ENCODE measurements around the gene ARF3. TPM values are rescaled to one million over a fixed set of nuclear protein-coding genes. Genes with fewer than 3 reads are reported as not detected.

Gene ARF3
- total and polyA plus RNA-seq, 2 of the 13 experiments (the other 11 are each of a cell fraction or from before 2014, with no cell fraction given): 53.8 to 57.9 TPM

GRCh38 chr12:48903363-48903981 is 53.8 kb downstream of the ARF3 start (continued):
- TF ChIP-seq NBN (conservative IDR thresholded peaks at IDR 0.05) (no peak), KAT2B (IDR thresholded peaks at IDR 0.05; ENCODE audit: borderline replicate concordance, low read depth, low read length) (no peak), SMARCE1 (IDR thresholded peaks at IDR 0.05; ENCODE audit: borderline replicate concordance) (no peak), KMT2B (CRISPR knock-in tag; IDR thresholded peaks at IDR 0.05) (no peak), DR1 (CRISPR knock-in tag; IDR thresholded peaks at IDR 0.05) (no peak), FOXP4 (CRISPR knock-in tag; IDR thresholded peaks at IDR 0.05) (peak; percentile 41), SP4 (CRISPR knock-in tag; IDR thresholded peaks at IDR 0.05) (no peak), SALL2 (CRISPR knock-in tag; IDR thresholded peaks at IDR 0.05) (no peak), ZNF75D (CRISPR knock-in tag; IDR thresholded peaks at IDR 0.05; ENCODE audit: borderline replicate concordance) (no peak), FOXC1 (CRISPR knock-in tag; IDR thresholded peaks at IDR 0.05; ENCODE audit: borderline replicate concordance) (no peak)

GRCh38 chr12:48901278-48901677 is 56.0 kb downstream of the ARF3 start:
- no peak for DNase-seq (ENCODE audit: low spot score)
- Histone ChIP-seq H3K4me3 (replicated peaks in 1 of 3; ENCODE audit: insufficient read depth in 1 of 3, low read depth in 2 of 3, low read length in 3 of 3) (no peak overlapping the region), H3K9ac (ENCODE audit: insufficient read depth, low read depth, low read length) (no peak overlapping the region), H4K20me1 (ENCODE audit: insufficient read depth, low read length) (no peaks in the 10 kb centered on the region), H3K4me1 (ENCODE audit: insufficient read depth, low read length) (peaks cover 60% of the 10 kb centered on the region), H3K9me3 (ENCODE audit: low read length) (no peaks in the 10 kb centered on the region), H3K27me3 (ENCODE audit: control insufficient read depth in 1 of 2, insufficient read depth in 2 of 2, low read length in 2 of 2) (no peaks in the 10 kb centered on the region), H3K79me2 (ENCODE audit: insufficient read depth, low read length) (no peaks in the 10 kb centered on the region), H3K4me2 (ENCODE audit: low read depth, low read length) (no peak overlapping the region), H3K36me3 (replicated peaks in 1 of 2; ENCODE audit: control insufficient read depth in 1 of 2, insufficient read depth in 2 of 2, low read length in 2 of 2) (no peaks in the 10 kb centered on the region), H2AFZ (ENCODE audit: low read length) (no peak overlapping the region), H3K27ac (ENCODE audit: extremely low read length, insufficient read depth, low read length) (no peak overlapping the region)
- no peak for ATAC-seq
- ChIA-PET POLR2A (interaction anchor here (1.4 to 2.4 kb wide), 5 partner anchors 9 to 50 kb away, joined by 4 to 9 read pairs (median 4); partner anchors contain the start of gene DDX23), CTCF (ENCODE audit: low intra/inter-chr PET ratio, low total read pairs) (interaction anchor here (1.4 kb wide), 1 partner anchor 49 kb away, joined by 3 read pairs; no protein-coding TSS in a partner anchor)
- FAIRE-seq: no peak
- intact Hi-C loops (cut with micrococcal nuclease; ENCODE audit: unreplicated experiment): no loop called here
- in situ Hi-C loops (cut with HindIII; ENCODE audit: extremely low pct_ligation_motif_present, low pct_unique_long_range_greater_than_20kb): no loop called here
- 59% methylated on average over 2 of the region's 2 CpGs for WGBS (ENCODE audit: low lambda C conversion rate)
- TF ChIP-seq CAMTA2 (CRISPR knock-in tag; IDR thresholded peaks at IDR 0.05; ENCODE audit: borderline replicate concordance): no peak
- no peak for TF ChIP-seq MEF2D (CRISPR knock-in tag; IDR thresholded peaks at IDR 0.05)
- no peak for TF ChIP-seq HOXD1 (CRISPR knock-in tag; IDR thresholded peaks at IDR 0.05)
- TF ChIP-seq, protein P1, sequence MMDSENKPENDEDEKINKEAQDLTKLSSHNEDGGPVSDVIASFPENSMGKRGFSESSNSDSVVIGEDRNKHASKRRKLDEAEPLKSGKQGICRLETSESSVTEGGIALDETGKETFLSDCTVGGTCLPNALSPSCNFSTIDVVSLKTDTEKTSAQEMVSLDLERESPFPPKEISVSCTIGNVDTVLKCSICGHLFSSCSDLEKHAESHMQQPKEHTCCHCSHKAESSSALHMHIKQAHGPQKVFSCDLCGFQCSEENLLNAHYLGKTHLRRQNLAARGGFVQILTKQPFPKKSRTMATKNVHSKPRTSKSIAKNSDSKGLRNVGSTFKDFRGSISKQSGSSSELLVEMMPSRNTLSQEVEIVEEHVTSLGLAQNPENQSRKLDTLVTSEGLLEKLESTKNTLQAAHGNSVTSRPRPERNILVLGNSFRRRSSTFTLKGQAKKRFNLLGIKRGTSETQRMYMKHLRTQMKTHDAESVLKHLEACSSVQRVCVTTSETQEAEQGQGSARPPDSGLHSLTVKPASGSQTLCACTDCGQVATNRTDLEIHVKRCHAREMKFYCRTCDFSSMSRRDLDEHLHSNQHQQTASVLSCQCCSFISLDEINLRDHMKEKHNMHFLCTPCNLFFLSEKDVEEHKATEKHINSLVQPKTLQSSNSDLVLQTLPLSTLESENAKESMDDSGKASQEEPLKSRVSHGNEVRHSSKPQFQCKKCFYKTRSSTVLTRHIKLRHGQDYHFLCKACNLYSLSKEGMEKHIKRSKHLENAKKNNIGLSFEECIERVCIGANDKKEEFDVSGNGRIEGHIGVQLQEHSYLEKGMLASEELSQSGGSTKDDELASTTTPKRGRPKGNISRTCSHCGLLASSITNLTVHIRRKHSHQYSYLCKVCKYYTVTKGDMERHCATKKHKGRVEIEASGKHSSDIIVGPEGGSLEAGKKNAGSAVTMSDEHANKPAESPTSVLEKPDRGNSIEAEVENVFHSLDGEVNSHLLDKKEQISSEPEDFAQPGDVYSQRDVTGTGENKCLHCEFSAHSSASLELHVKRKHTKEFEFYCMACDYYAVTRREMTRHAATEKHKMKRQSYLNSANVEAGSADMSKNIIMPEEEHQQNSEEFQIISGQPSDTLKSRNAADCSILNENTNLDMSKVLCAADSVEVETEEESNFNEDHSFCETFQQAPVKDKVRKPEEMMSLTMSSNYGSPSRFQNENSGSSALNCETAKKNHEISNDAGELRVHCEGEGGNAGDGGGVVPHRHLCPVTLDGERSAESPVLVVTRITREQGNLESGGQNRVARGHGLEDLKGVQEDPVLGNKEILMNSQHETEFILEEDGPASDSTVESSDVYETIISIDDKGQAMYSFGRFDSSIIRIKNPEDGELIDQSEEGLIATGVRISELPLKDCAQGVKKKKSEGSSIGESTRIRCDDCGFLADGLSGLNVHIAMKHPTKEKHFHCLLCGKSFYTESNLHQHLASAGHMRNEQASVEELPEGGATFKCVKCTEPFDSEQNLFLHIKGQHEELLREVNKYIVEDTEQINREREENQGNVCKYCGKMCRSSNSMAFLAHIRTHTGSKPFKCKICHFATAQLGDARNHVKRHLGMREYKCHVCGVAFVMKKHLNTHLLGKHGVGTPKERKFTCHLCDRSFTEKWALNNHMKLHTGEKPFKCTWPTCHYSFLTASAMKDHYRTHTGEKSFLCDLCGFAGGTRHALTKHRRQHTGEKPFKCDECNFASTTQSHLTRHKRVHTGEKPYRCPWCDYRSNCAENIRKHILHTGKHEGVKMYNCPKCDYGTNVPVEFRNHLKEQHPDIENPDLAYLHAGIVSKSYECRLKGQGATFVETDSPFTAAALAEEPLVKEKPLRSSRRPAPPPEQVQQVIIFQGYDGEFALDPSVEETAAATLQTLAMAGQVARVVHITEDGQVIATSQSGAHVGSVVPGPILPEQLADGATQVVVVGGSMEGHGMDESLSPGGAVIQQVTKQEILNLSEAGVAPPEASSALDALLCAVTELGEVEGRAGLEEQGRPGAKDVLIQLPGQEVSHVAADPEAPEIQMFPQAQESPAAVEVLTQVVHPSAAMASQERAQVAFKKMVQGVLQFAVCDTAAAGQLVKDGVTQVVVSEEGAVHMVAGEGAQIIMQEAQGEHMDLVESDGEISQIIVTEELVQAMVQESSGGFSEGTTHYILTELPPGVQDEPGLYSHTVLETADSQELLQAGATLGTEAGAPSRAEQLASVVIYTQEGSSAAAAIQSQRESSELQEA (CRISPR knock-in tag; IDR thresholded peaks at IDR 0.05; ENCODE audit: not compliant biosample characterization): no peak
- no TSS peak for BruUV-seq (replicated peaks)

All from HepG2 (cell line).